ENCODE results near the gene SLC4A9. TPM values are rescaled to one million over a fixed set of nuclear protein-coding genes. Genes with fewer than 3 reads are reported as not detected.

Gene SLC4A9
- total and polyA plus RNA-seq, 2 donors (not counting 3 experiments of a cell fraction or from before 2014, with no cell fraction given) = not detected

- DNase-seq (ENCODE audit: low read depth, low spot score) = no peak
- POLR2A ChIA-PET = interaction anchor here (0.6 to 4.3 kb wide), 3 partner anchors 13 to 66 kb away, joined by 3 to 33 read pairs (median 3); partner anchors contain the start of gene HBEGF
Measured at GRCh38 chr5:140310434-140310833, 49.6 kb upstream of the SLC4A9 start.

More at GRCh38 chr5:140310434-140310833, 49.6 kb upstream of the SLC4A9 start:
- Histone ChIP-seq H3K9ac (replicated peaks; ENCODE audit: extremely low read depth, insufficient read depth, low read length) (peak overlapping the region; percentile 88), H3K27me3 (ENCODE audit: control insufficient read depth in 2 of 2, insufficient read depth in 2 of 2, low read length in 2 of 2) (no peaks in the 10 kb centered on the region), H3K4me2 (ENCODE audit: insufficient read depth, low read length) (peak overlapping the region; percentile 79), H3K79me2 (ENCODE audit: control insufficient read depth, insufficient read depth, low read length) (no peaks in the 10 kb centered on the region), H2AFZ (ENCODE audit: low read depth, low read length) (no peak overlapping the region), H3K36me3 (ENCODE audit: control insufficient read depth in 2 of 2, extremely low read depth in 1 of 2, insufficient read depth in 2 of 2, low read length in 2 of 2) (no peaks in the 10 kb centered on the region), H3K9me1 (replicated peaks; ENCODE audit: control insufficient read depth, extremely low read depth, insufficient read depth, low read length) (no peaks in the 10 kb centered on the region), H4K20me1 (replicated peaks; ENCODE audit: control insufficient read depth, extremely low read depth, insufficient read depth, low read length) (no peaks in the 10 kb centered on the region), H3K9me3 (replicated peaks; ENCODE audit: control insufficient read depth, insufficient read depth, low read length) (no peaks in the 10 kb centered on the region), H3K4me1 (ENCODE audit: control insufficient read depth, extremely low read depth, insufficient read depth, low read length) (peaks cover 40% of the 10 kb centered on the region), H3K4me3 (replicated peaks in 1 of 3; ENCODE audit: insufficient read depth in 1 of 3, low read depth in 1 of 3, low read length in 3 of 3) (no peak overlapping the region), H3K27ac (ENCODE audit: insufficient read depth, low read depth, low read length) (peak overlapping the region; percentile 98)
- BruUV-seq (replicated peaks) = no TSS peak
- TF ChIP-seq CTCF (IDR thresholded peaks at IDR 0.05; ENCODE audit: extremely low read depth in 1 of 2, insufficient read depth in 1 of 2, low read depth in 1 of 2, low read length in 2 of 2) = no peak
- TF ChIP-seq MYC (IDR thresholded peaks at IDR 0.05; ENCODE audit: low read depth, low read length) = no peak
- TF ChIP-seq FOS (IDR thresholded peaks at IDR 0.05; ENCODE audit: borderline replicate concordance, insufficient read depth, low read length) = no peak
- TF ChIP-seq EZH2 (IDR thresholded peaks at IDR 0.05; ENCODE audit: borderline replicate concordance, low read depth, low read length, severe bottlenecking) = no peak
- TF ChIP-seq POLR2AphosphoS5 (IDR thresholded peaks at IDR 0.05; ENCODE audit: insufficient read depth, low read depth, low read length) = no peak
- TF ChIP-seq POLR2A (IDR thresholded peaks at IDR 0.05; ENCODE audit: low read depth, low read length) = no peak
- TF ChIP-seq JUN (IDR thresholded peaks at IDR 0.05; ENCODE audit: borderline replicate concordance, insufficient read depth, insufficient read length, low read depth) = no peak
- TF ChIP-seq MAX (IDR thresholded peaks at IDR 0.05; ENCODE audit: insufficient read depth, insufficient read length) = no peak
- no peak for TF ChIP-seq GATA2 (IDR thresholded peaks at IDR 0.05; ENCODE audit: insufficient read depth, insufficient read length, low read depth, low read length)
- intact Hi-C loops (cut with micrococcal nuclease) = no loop called here
- no peak for FAIRE-seq
- CTCF ChIA-PET = interaction anchor here (0.9 to 3.6 kb wide), 8 partner anchors 11 to 66 kb away, joined by 3 to 41 read pairs (median 8); partner anchors contain the start of gene HBEGF
- dilution Hi-C loops (cut with MboI; ENCODE audit: extremely low pct_ligation_motif_present, low sequenced_read_pairs) = no loop called here
